GM12878 (cell line): ENCODE measurements around the gene SLC26A8. TPM values are rescaled to one million over a fixed set of nuclear protein-coding genes. Genes with fewer than 3 reads are reported as not detected.

Experiments
- ATAC-seq: fragments of 200-7000 bp; cut with Tn5 transposase; 3 replicates; pipeline ENCODE4 v1.9.1; 2020; ENCODE audit warnings: mild to moderate bottlenecking, moderate library complexity
- BruUV-seq: library from RNA; stranded (reverse); fragments of 400-500 nt; replicated peaks from 2 replicates; lab custom pipeline; 2021; lab: Mats Ljungman, UMichigan
- CTCF ChIA-PET: fragments of 300-600 bp; sonication (Branson Sonifier 250); formaldehyde crosslinking; extraction: SDS; loops from one replicate; lab custom pipeline; 2021; ENCODE audit warnings: inconsistent platforms; lab: Yijun Ruan, JAX
- POLR2A ChIA-PET: fragments of 350-600 bp; formaldehyde crosslinking; extraction: SDS; loops from one replicate; lab custom pipeline; 2021; ENCODE audit warnings: inconsistent platforms; lab: Charles Lee
- RAD21 ChIA-PET: fragments of 300-600 bp; sonication (Branson Sonifier 250); formaldehyde crosslinking; loops from one replicate; lab custom pipeline; 2023; ENCODE audit warnings: antibody characterized with exemption; ENCODE audit not compliant: unreplicated experiment; lab: Charles Lee
- SMC1A ChIA-PET: fragments of 300-600 bp; sonication (Branson Sonifier 250); formaldehyde crosslinking; loops from one replicate; lab custom pipeline; 2023; ENCODE audit not compliant: unreplicated experiment, uncharacterized antibody; lab: Charles Lee
- DNase-seq: peaks from one replicate; pipeline ENCODE4 v3.0.0-alpha.2; 2011; ENCODE audit warnings: low read depth, low spot score
- FAIRE-seq: peaks from 3 replicates; lab custom pipeline; 2011; peaks lifted over from hg19 to GRCh38; lab: Jason Lieb, UNC
- H2AFZ ChIP-seq: 2 replicates; pipeline ENCODE4 v1.6.0; 2011; ENCODE audit warnings: low read depth, low read length, control low read depth; ENCODE audit not compliant: control insufficient read depth
- H3K27ac ChIP-seq: 2 replicates; pipeline ENCODE4 v1.5.1; 2011; ENCODE audit warnings: control low read depth; ENCODE audit not compliant: control insufficient read depth, insufficient read depth
- H3K27me3 ChIP-seq, 2 experiments: replicated peaks in 1 of 2; 2 replicates each; pipeline versions ENCODE4 v1.6.0 to v1.6.1; 2011; ENCODE audit warnings: low read length in 1 of 2; ENCODE audit not compliant: control insufficient read depth in 2 of 2, insufficient read depth in 2 of 2
- H3K36me3 ChIP-seq, 2 experiments: 2 replicates each; pipeline ENCODE4 v1.5.1; 2011; ENCODE audit warnings: low read length in 1 of 2; ENCODE audit not compliant: control insufficient read depth in 2 of 2, insufficient read depth in 2 of 2
- H3K4me1 ChIP-seq: 2 replicates; pipeline ENCODE4 v1.6.1; 2011; ENCODE audit warnings: mild to moderate bottlenecking, low read length, moderate library complexity, mixed read lengths; ENCODE audit not compliant: control insufficient read depth, insufficient read depth
- H3K4me2 ChIP-seq: 2 replicates; pipeline ENCODE4 v1.6.0; 2011; ENCODE audit warnings: control low read depth; ENCODE audit not compliant: control insufficient read depth, insufficient read depth
- H3K4me3 ChIP-seq: fragments of 200-600 bp; sonication (generic); 2 replicates; pipeline ENCODE4 v1.5.1; 2016
- H3K79me2 ChIP-seq: 2 replicates; pipeline ENCODE4 v1.6.0; 2011; ENCODE audit warnings: low read length; ENCODE audit not compliant: control insufficient read depth, insufficient read depth
- H3K9ac ChIP-seq: 2 replicates; pipeline ENCODE4 v1.8.0; 2011; ENCODE audit warnings: low read length, control low read depth, mixed read lengths; ENCODE audit not compliant: control insufficient read depth, insufficient read depth
- H3K9me3 ChIP-seq: replicated peaks from 3 replicates; pipeline ENCODE4 v1.5.1; 2011; ENCODE audit warnings: mild to moderate bottlenecking, low read length; ENCODE audit not compliant: control insufficient read depth, insufficient read depth
- H4K20me1 ChIP-seq: 2 replicates; pipeline ENCODE4 v1.6.0; 2011; ENCODE audit not compliant: control insufficient read depth, insufficient read depth
- CBX5 ChIP-seq: sonication (generic); IDR thresholded peaks from 2 replicates; pipeline ENCODE4 v1.6.1; 2016; ENCODE audit warnings: low read depth, moderate library complexity, mild to moderate bottlenecking, inconsistent platforms
- CEBPB ChIP-seq, 2 experiments: fragments of 150-350 bp in 1 of 2; IDR thresholded peaks; 2 replicates each; pipeline ENCODE4 v1.6.1; 2012 to 2014; ENCODE audit warnings: low read depth in 2 of 2, low read length in 2 of 2, borderline replicate concordance in 1 of 2, inconsistent platforms in 1 of 2
- KDM1A ChIP-seq: fragments of 200-600 bp; sonication (generic); IDR thresholded peaks from 2 replicates; pipeline ENCODE4 v1.6.1; 2016; ENCODE audit warnings: borderline replicate concordance
- NBN ChIP-seq: fragments of 450-650 bp; IDR thresholded peaks from 2 replicates; pipeline ENCODE4 v1.6.1; 2016
- NFIC ChIP-seq: IDR thresholded peaks from 2 replicates; pipeline ENCODE4 v1.6.1; 2012; ENCODE audit warnings: low read depth, mild to moderate bottlenecking, inconsistent platforms, low read length, moderate library complexity
- NRF1 ChIP-seq: conservative IDR thresholded peaks from 2 replicates; pipeline ENCODE4 v1.6.1; 2011; ENCODE audit warnings: mild to moderate bottlenecking, low read depth, low read length, improper control_type of control experiment
- RAD51 ChIP-seq: fragments of 450-650 bp; IDR thresholded peaks from 2 replicates; pipeline ENCODE4 v1.6.1; 2016; ENCODE audit warnings: moderate library complexity, mild to moderate bottlenecking, inconsistent platforms
- RELA ChIP-seq: fragments of 450-650 bp; IDR thresholded peaks from 2 replicates; pipeline ENCODE4 v1.8.0; 2014; ENCODE audit warnings: borderline replicate concordance; ENCODE audit not compliant: partially characterized antibody
- ZBED1 ChIP-seq: IDR thresholded peaks from 2 replicates; pipeline ENCODE4 v1.6.1; 2016; ENCODE audit warnings: borderline replicate concordance
- ZNF217 ChIP-seq: fragments of 450-650 bp; IDR thresholded peaks from 2 replicates; pipeline ENCODE4 v1.6.1; 2017; ENCODE audit warnings: antibody characterized with exemption, mild to moderate bottlenecking
- WGBS: methylation state at CpG from one replicate; pipeline ENCODE4 v1.1.6; 2016; ENCODE audit warnings: low lambda C conversion rate; ENCODE audit not compliant: insufficient replicate concordance, insufficient coverage; ENCODE audit errors: missing lambda C conversion rate; 5-methylcytosine and 5-hydroxymethylcytosine counted together
- in situ Hi-C: fragments of 300-500 bp; cut with MboI; formaldehyde crosslinking; loops from 9 replicates; pipeline ENCODE4 v1.14.3; 2018; ENCODE audit warnings: mixed read lengths
- intact Hi-C: fragments of 100-400 bp; cut with micrococcal nuclease; formaldehyde crosslinking; loops from one replicate; pipeline ENCODE4 v1.14.2; 2022; ENCODE audit not compliant: unreplicated experiment
- polyA plus RNA-seq, 11 experiments: library from polyadenylated mRNA; depleted of rRNA in 4 of 11; unstranded in 6 of 11; stranded (reverse) in 5 of 11; fragments of >200 nt; fragmentation: Nextera tagmentation in 4 of 11; fragmentation: Illumina TruSeq in 1 of 11; extraction: Ambion mirVana in 4 of 11; extraction: Trizol in 1 of 11; gene quantifications; 1 replicate in 1 of 11; 2 replicates in 10 of 11; pipeline versions ENCODE4 v1.2.1 to v1.2.3, GENCODE V29; 2011 to 2016; ENCODE audit warnings: inconsistent platforms in 2 of 11, missing spikeins in 2 of 11, low read depth in 1 of 11
- total RNA-seq, 4 experiments: library from RNA; depleted of rRNA in 3 of 4; stranded (reverse); fragments of >200 nt in 3 of 4; fragmentation: Illumina TruSeq in 1 of 4; extraction: Trizol in 1 of 4; gene quantifications; 2 replicates each; pipeline versions ENCODE4 v1.2.1 to v1.2.3, GENCODE V29; 2013 to 2021
- TF ChIP-seq, protein P1 (sequence below): IDR thresholded peaks from 2 replicates; pipeline ENCODE4 v1.6.1; 2012; ENCODE audit warnings: low read length, inconsistent platforms

Gene SLC26A8
- total and polyA plus RNA-seq, 10 of the 15 experiments (the other 5 are each of a cell fraction or from before 2014, with no cell fraction given): 0.09 to 0.95 (median 0.27) TPM; not detected in 2

- RAD21 ChIA-PET: no interaction called here
- intact Hi-C loops: no loop called here
- TF ChIP-seq NRF1 (no peak), KDM1A (no peak), ZNF217 (no peak), RELA (no peak), NFIC (no peak), ZBED1 (no peak), NBN (no peak), CBX5 (no peak), CEBPB (IDR thresholded peaks at IDR 0.05; ENCODE audit: borderline replicate concordance in 1 of 2, low read depth in 2 of 2, low read length in 2 of 2) (no peak), RAD51 (no peak)
- TF ChIP-seq, protein P1, sequence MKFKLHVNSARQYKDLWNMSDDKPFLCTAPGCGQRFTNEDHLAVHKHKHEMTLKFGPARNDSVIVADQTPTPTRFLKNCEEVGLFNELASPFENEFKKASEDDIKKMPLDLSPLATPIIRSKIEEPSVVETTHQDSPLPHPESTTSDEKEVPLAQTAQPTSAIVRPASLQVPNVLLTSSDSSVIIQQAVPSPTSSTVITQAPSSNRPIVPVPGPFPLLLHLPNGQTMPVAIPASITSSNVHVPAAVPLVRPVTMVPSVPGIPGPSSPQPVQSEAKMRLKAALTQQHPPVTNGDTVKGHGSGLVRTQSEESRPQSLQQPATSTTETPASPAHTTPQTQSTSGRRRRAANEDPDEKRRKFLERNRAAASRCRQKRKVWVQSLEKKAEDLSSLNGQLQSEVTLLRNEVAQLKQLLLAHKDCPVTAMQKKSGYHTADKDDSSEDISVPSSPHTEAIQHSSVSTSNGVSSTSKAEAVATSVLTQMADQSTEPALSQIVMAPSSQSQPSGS: no peak
- Histone ChIP-seq H3K4me1 (no peaks in the 10 kb centered on the region), H3K9ac (no peak overlapping the region), H3K27ac (no peak overlapping the region), H3K79me2 (no peaks in the 10 kb centered on the region), H3K4me2 (no peak overlapping the region), H4K20me1 (no peaks in the 10 kb centered on the region), H3K36me3 (no peaks in the 10 kb centered on the region), H3K27me3 (peaks cover 2 to 8% of the 10 kb centered on the region in 2 experiments; a peak in 3 of 4 replicates), H3K9me3 (no peaks in the 10 kb centered on the region), H3K4me3 (no peak overlapping the region), H2AFZ (no peak overlapping the region)
- ATAC-seq (no peak), DNase-seq (no peak), FAIRE-seq (no peak)
- POLR2A ChIA-PET: no interaction called here
- BruUV-seq: no TSS peak
- in situ Hi-C loops: no loop called here
- SMC1A ChIA-PET: no interaction called here
- CTCF ChIA-PET: no interaction called here
- WGBS: 48% methylated on average over 14 of the region's 14 CpGs
These were observed 61.5 kb downstream of the SLC26A8 start for GRCh38 chr6:35962779-35963560.
